Coronary artery (tissue), 2 donors: Measurements from ENCODE around the gene DAPL1.

Experiments
- DNase-seq: peaks from one replicate; pipeline ENCODE4 v3.0.0-alpha.2; 2017; ENCODE audit warnings: low spot score
- H3K27ac ChIP-seq, 2 donors: fragments of 200-600 bp; sonication (generic); one replicate each; pipeline ENCODE4 v1.5.1; 2016 to 2019
- H3K4me3 ChIP-seq: fragments of 200-600 bp; sonication (generic); 2 replicates; pipeline ENCODE4 v1.5.1; 2016; ENCODE audit warnings: mild to moderate bottlenecking, moderate library complexity
- CTCF ChIP-seq: fragments of 200-600 bp; sonication (generic); IDR thresholded peaks from one replicate; pipeline ENCODE4 v1.5.1; 2019; ENCODE audit warnings: antibody characterized with exemption

Gene DAPL1

GRCh38 chr2:158828378-158829164, 33.5 kb downstream of the DAPL1 start:
- Histone ChIP-seq H3K27ac (peak overlapping the region in 1 of 2 donors; percentile 36), H3K4me3 (no peak overlapping the region)
- DNase-seq, result no peak
- no peak for TF ChIP-seq CTCF

GRCh38 chr2:158829167-158829566, 34.0 kb downstream of the DAPL1 start:
- no peak for DNase-seq
- peak overlapping the region in 1 of 2 donors; percentile 36 for H3K27ac ChIP-seq
- TF ChIP-seq CTCF, result no peak
- H3K4me3 ChIP-seq, result no peak overlapping the region

GRCh38 chr2:158830201-158830600, 35.1 kb downstream of the DAPL1 start:
- DNase-seq, result no peak
- TF ChIP-seq CTCF, result no peak
- Histone ChIP-seq H3K27ac (no peak overlapping the region), H3K4me3 (no peak overlapping the region)

- Histone ChIP-seq H3K4me3 (no peak overlapping the region), H3K27ac (no peak overlapping the region)
- no peak for TF ChIP-seq CTCF
- no peak for DNase-seq
Observed at GRCh38 chr2:158835431-158835830, 40.3 kb downstream of the DAPL1 start.

- Histone ChIP-seq H3K27ac (no peak overlapping the region), H3K4me3 (no peak overlapping the region)
- DNase-seq, result no peak
- TF ChIP-seq CTCF, result no peak
Observed at GRCh38 chr2:158837645-158838044, 42.5 kb downstream of the DAPL1 start.

GRCh38 chr2:158841850-158842249, 46.7 kb downstream of the DAPL1 start:
- no peak for DNase-seq
- TF ChIP-seq CTCF, result no peak
- peak overlapping the region; percentile 3 for H3K4me3 ChIP-seq
- peak overlapping the region in 1 of 2 donors; percentile 46 for H3K27ac ChIP-seq

GRCh38 chr2:158845444-158845843, 50.3 kb downstream of the DAPL1 start:
- DNase-seq, result no peak
- no peak for TF ChIP-seq CTCF
- Histone ChIP-seq H3K27ac (no peak overlapping the region), H3K4me3 (no peak overlapping the region)
